Neural cell (in vitro differentiated cells): ENCODE data around the gene MEF2A. TPM values are rescaled to one million over a fixed set of nuclear protein-coding genes. Genes with fewer than 3 reads are reported as not detected.

Source experiments
- H2AFZ ChIP-seq: fragments of 200-600, 300-800 bp; sonication (generic), shearing (Covaris generic); 2 replicates; pipeline ENCODE4 v1.6.0; 2014; ENCODE audit warnings: low read depth, mild to moderate bottlenecking, antibody characterized with exemption, low read length, moderate library complexity
- H3F3A ChIP-seq: fragments of 200-600 bp; shearing (Covaris generic); 2 replicates; pipeline ENCODE4 v1.6.1; 2016; ENCODE audit warnings: mild to moderate bottlenecking, moderate library complexity, mixed read lengths, antibody characterized with exemption, low read length; ENCODE audit not compliant: insufficient read depth, poor library complexity, severe bottlenecking
- H3K27ac ChIP-seq: fragments of 200-600, 300-800 bp; sonication (generic), shearing (Covaris generic); 2 replicates; pipeline ENCODE4 v1.5.1; 2014; ENCODE audit warnings: mild to moderate bottlenecking, low read length, moderate library complexity
- H3K27me3 ChIP-seq: fragments of 300-800, 200-600 bp; sonication (generic), shearing (Covaris generic); 2 replicates; pipeline ENCODE4 v1.6.0; 2014; ENCODE audit warnings: mild to moderate bottlenecking, low read depth, low read length, moderate library complexity; ENCODE audit not compliant: insufficient read depth
- H3K36me3 ChIP-seq: fragments of 300-800, 200-600 bp; sonication (generic), shearing (Covaris generic); 2 replicates; pipeline ENCODE4 v1.5.1; 2014; ENCODE audit warnings: mild to moderate bottlenecking, antibody characterized with exemption, low read length, moderate library complexity; ENCODE audit not compliant: insufficient read depth
- H3K4me2 ChIP-seq: fragments of 300-800, 200-600 bp; sonication (generic), shearing (Covaris generic); 2 replicates; pipeline ENCODE4 v1.6.0; 2014; ENCODE audit warnings: mild to moderate bottlenecking, low read length
- H3K4me3 ChIP-seq: fragments of 300-800, 200-600 bp; sonication (generic), shearing (Covaris generic); 2 replicates; pipeline ENCODE4 v1.5.1; 2014; ENCODE audit warnings: mild to moderate bottlenecking, low read length, moderate library complexity
- H3K79me2 ChIP-seq: fragments of 200-600 bp; shearing (Covaris generic); replicated peaks from 2 replicates; pipeline ENCODE4 v1.6.0; 2014; ENCODE audit warnings: mild to moderate bottlenecking, low read length, moderate library complexity; ENCODE audit not compliant: insufficient read depth
- H3K9ac ChIP-seq: fragments of 300-800, 200-600 bp; sonication (generic), shearing (Covaris generic); 2 replicates; pipeline ENCODE4 v1.6.1; 2016; ENCODE audit warnings: mild to moderate bottlenecking, low read length, mixed read lengths
- H3K9me2 ChIP-seq: fragments of 200-600 bp; shearing (Covaris generic); 2 replicates; pipeline ENCODE4 v1.6.1; 2016; ENCODE audit warnings: mild to moderate bottlenecking, low read length, mixed read lengths; ENCODE audit not compliant: insufficient read depth
- H3K9me3 ChIP-seq: fragments of 200-600, 300-800 bp; sonication (generic), shearing (Covaris generic); 2 replicates; pipeline ENCODE4 v1.6.1; 2016; ENCODE audit warnings: mild to moderate bottlenecking, mixed run types, low read length, moderate library complexity, mixed read lengths
- H4K20me1 ChIP-seq: fragments of 200-600 bp; shearing (Covaris generic); 2 replicates; pipeline ENCODE4 v1.6.1; 2016; ENCODE audit warnings: mild to moderate bottlenecking, mixed run types; ENCODE audit not compliant: insufficient read depth
- EP300 ChIP-seq: fragments of 450-650 bp; conservative IDR thresholded peaks from 2 replicates; pipeline ENCODE4 v1.6.1; 2014; ENCODE audit warnings: antibody characterized with exemption, mild to moderate bottlenecking, moderate library complexity; ENCODE audit not compliant: poor library complexity, severe bottlenecking
- EZH2 ChIP-seq: fragments of 200-600, 300-800 bp; shearing (Covaris generic), sonication (generic); IDR thresholded peaks from 2 replicates; pipeline ENCODE4 v1.6.1; 2014; ENCODE audit warnings: antibody characterized with exemption, low read length, borderline replicate concordance, mild to moderate bottlenecking; ENCODE audit not compliant: insufficient read depth, poor library complexity, severe bottlenecking
- MXI1 ChIP-seq: fragments of 450-650 bp; conservative IDR thresholded peaks from 2 replicates; pipeline ENCODE4 v1.6.1; 2014; ENCODE audit warnings: antibody characterized with exemption, mild to moderate bottlenecking; ENCODE audit not compliant: poor library complexity, severe bottlenecking
- POLR2AphosphoS5 ChIP-seq: IDR thresholded peaks from 2 replicates; pipeline ENCODE4 v1.6.1; 2012
- RAD21 ChIP-seq: fragments of 450-650 bp; conservative IDR thresholded peaks from 2 replicates; pipeline ENCODE4 v1.6.1; 2014; ENCODE audit warnings: antibody characterized with exemption, mild to moderate bottlenecking, moderate library complexity
- REST ChIP-seq: IDR thresholded peaks from 2 replicates; pipeline ENCODE4 v1.6.1; 2012; ENCODE audit warnings: borderline replicate concordance
- SMC3 ChIP-seq: fragments of 450-650 bp; conservative IDR thresholded peaks from 2 replicates; pipeline ENCODE4 v1.6.1; 2014; ENCODE audit warnings: antibody characterized with exemption, mild to moderate bottlenecking, moderate library complexity; ENCODE audit not compliant: poor library complexity
- TAF1 ChIP-seq: IDR thresholded peaks from 2 replicates; pipeline ENCODE4 v1.6.1; 2012; ENCODE audit warnings: low read depth
- polyA plus RNA-seq: library from polyadenylated mRNA; depleted of rRNA; stranded (reverse); fragments of >200 nt; gene quantifications from 2 replicates; pipeline ENCODE4 v1.2.3, GENCODE V29; 2014
- TF ChIP-seq, protein P1 (sequence below): fragments of 450-650 bp; IDR thresholded peaks from 2 replicates; pipeline ENCODE4 v1.5.1; 2014; ENCODE audit warnings: antibody characterized with exemption, mild to moderate bottlenecking, moderate library complexity; ENCODE audit not compliant: poor library complexity, severe bottlenecking

The MEF2A gene
- polyA plus RNA-seq, 1 donor from 2014 or later: 32.2 TPM

DNA sequence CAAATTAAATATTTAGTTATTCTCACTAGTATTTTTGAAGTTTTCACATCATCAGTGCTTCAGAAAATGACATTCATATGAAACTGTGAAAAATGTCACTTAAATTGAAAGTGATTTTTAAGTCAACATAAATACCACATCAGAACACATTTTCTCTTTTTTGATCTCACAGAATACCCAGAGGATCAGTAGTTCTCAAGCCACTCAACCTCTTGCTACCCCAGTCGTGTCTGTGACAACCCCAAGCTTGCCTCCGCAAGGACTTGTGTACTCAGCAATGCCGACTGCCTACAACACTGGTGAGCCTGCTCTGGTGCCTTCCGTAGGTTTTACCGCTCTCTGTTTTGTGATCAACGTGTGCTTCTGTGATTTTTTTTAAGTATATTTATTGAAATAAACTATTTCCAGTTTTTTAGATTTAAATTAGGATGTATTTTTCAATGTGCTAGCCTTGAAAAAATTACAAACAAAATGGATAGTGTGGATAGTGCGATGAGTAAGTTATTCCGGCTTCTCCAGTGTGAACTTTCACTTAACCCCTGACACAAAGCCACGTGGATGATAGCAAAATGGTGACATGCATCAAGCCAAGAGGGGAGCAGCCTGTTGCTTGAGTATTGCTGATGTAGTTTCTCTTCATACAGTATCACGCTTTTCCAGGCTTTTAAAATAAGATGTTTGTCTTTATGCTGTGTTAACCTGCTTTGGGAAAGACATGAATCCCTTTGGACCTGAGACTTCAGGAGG, 140.9 kb downstream of the MEF2A start:
- TF ChIP-seq POLR2AphosphoS5 (no peak), TAF1 (no peak), RAD21 (no peak), MXI1 (no peak), SMC3 (no peak), EZH2 (no peak), REST (no peak), EP300 (no peak)
- TF ChIP-seq, protein P1, sequence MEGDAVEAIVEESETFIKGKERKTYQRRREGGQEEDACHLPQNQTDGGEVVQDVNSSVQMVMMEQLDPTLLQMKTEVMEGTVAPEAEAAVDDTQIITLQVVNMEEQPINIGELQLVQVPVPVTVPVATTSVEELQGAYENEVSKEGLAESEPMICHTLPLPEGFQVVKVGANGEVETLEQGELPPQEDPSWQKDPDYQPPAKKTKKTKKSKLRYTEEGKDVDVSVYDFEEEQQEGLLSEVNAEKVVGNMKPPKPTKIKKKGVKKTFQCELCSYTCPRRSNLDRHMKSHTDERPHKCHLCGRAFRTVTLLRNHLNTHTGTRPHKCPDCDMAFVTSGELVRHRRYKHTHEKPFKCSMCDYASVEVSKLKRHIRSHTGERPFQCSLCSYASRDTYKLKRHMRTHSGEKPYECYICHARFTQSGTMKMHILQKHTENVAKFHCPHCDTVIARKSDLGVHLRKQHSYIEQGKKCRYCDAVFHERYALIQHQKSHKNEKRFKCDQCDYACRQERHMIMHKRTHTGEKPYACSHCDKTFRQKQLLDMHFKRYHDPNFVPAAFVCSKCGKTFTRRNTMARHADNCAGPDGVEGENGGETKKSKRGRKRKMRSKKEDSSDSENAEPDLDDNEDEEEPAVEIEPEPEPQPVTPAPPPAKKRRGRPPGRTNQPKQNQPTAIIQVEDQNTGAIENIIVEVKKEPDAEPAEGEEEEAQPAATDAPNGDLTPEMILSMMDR: no peak
- Histone ChIP-seq H3K27ac (no peak overlapping the region), H3K36me3 (no peaks in the 10 kb centered on the region), H3F3A (no peaks in the 10 kb centered on the region), H3K4me2 (no peak overlapping the region), H3K9me3 (no peaks in the 10 kb centered on the region), H3K9me2 (no peaks in the 10 kb centered on the region), H3K79me2 (no peaks in the 10 kb centered on the region), H4K20me1 (no peaks in the 10 kb centered on the region), H3K9ac (no peak overlapping the region), H3K27me3 (no peaks in the 10 kb centered on the region), H2AFZ (no peak overlapping the region), H3K4me3 (no peak overlapping the region)

- Histone ChIP-seq H3K4me2 (no peak overlapping the region), H4K20me1 (no peaks in the 10 kb centered on the region), H3K36me3 (no peaks in the 10 kb centered on the region), H3K9me2 (no peaks in the 10 kb centered on the region), H3K4me3 (no peak overlapping the region), H2AFZ (no peak overlapping the region), H3K27me3 (no peaks in the 10 kb centered on the region), H3K27ac (no peak overlapping the region), H3K79me2 (no peaks in the 10 kb centered on the region), H3F3A (no peaks in the 10 kb centered on the region), H3K9ac (no peak overlapping the region), H3K9me3 (no peaks in the 10 kb centered on the region)
- TF ChIP-seq MXI1: no peak
- no peak for TF ChIP-seq RAD21
- TF ChIP-seq REST: no peak
- no peak for TF ChIP-seq TAF1
- TF ChIP-seq, protein P1: no peak
- TF ChIP-seq POLR2AphosphoS5: no peak
- TF ChIP-seq EZH2: no peak
- no peak for TF ChIP-seq SMC3
- TF ChIP-seq EP300: no peak
Observed at GRCh38 chr15:99707473-99708270, 141.9 kb downstream of the MEF2A start.
